ENCODE measurements around the gene TTYH2. TPM values are rescaled to one million over a fixed set of nuclear protein-coding genes. Genes with fewer than 3 reads are reported as not detected.

The TTYH2 gene
- total RNA-seq, 6 experiments from 2014 or later = 0.60 to 1.8 (median 1.3) TPM

DNA sequence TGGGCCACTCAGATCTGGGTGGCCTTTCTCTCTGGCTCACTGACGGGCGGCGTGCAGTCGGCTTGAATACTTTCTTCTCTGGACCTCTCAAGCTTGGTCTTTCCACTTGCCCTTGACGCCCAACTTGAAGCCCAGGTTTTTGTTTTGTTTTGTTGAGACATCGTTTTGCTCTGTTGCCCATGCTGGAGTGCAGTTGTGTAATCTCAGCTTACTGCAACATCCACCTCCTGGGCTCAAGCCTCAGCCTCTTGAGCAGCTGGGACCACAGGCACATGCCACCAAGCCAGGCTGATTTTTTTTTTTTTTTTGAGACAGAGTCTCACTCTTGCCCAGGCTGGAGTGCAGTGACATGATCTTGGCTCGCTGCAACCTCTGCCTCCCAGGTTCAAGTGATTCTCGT lies 89.9 kb downstream of the TTYH2 start:
- DNase-seq = no peak
- no peak for ATAC-seq
- H3K9me3 ChIP-seq = no peaks in the 10 kb centered on the region
- no peaks in the 10 kb centered on the region for H3K36me3 ChIP-seq
- no peak overlapping the region for H3K27ac ChIP-seq
- H3K27me3 ChIP-seq = no peaks in the 10 kb centered on the region
- no peaks in the 10 kb centered on the region for H3K4me1 ChIP-seq
- intact Hi-C loops (cut with DNase I) = loop anchor here in 1 of 2 donors (10.0 kb wide), 1 partner anchor 61 kb away; the partner anchor contains the start of genes BTBD17 and GPR142
- WGBS (ENCODE audit: insufficient coverage, low coverage, low lambda C conversion rate, missing lambda C conversion rate) = 77% methylated on average over 8 of the region's 8 CpGs
- H3K4me3 ChIP-seq = no peak overlapping the region
- TF ChIP-seq, protein P1, sequence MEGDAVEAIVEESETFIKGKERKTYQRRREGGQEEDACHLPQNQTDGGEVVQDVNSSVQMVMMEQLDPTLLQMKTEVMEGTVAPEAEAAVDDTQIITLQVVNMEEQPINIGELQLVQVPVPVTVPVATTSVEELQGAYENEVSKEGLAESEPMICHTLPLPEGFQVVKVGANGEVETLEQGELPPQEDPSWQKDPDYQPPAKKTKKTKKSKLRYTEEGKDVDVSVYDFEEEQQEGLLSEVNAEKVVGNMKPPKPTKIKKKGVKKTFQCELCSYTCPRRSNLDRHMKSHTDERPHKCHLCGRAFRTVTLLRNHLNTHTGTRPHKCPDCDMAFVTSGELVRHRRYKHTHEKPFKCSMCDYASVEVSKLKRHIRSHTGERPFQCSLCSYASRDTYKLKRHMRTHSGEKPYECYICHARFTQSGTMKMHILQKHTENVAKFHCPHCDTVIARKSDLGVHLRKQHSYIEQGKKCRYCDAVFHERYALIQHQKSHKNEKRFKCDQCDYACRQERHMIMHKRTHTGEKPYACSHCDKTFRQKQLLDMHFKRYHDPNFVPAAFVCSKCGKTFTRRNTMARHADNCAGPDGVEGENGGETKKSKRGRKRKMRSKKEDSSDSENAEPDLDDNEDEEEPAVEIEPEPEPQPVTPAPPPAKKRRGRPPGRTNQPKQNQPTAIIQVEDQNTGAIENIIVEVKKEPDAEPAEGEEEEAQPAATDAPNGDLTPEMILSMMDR (IDR thresholded peaks at IDR 0.05) = no peak
- TF ChIP-seq POLR2A (IDR thresholded peaks at IDR 0.05) = no peak

DNA sequence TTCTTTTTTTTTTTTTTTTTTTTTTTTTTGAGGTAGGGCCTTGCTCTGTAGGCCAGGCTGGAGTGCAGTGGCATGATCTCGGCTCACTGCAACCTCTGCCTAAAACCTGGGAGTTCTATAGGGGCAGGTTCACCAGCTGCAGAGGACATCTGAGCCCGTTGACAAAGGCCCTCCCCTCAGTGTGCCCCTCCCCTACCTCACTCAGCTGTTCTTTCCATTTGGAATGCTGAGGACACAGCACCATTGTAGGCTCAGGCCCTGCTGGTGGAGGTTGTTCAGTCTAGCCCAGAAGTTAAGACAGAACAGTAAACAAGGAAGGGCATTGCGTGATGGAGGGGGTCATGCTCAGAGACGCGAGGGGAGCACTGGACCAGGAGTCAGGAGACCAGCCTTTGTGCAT lies 90.8 kb downstream of the TTYH2 start:
- H3K36me3 ChIP-seq = no peaks in the 10 kb centered on the region
- H3K4me1 ChIP-seq = no peaks in the 10 kb centered on the region
- DNase-seq (no peak), ATAC-seq (no peak)
- WGBS (ENCODE audit: insufficient coverage, low coverage, low lambda C conversion rate, missing lambda C conversion rate) = 53% methylated on average over 4 of the region's 5 CpGs
- no peaks in the 10 kb centered on the region for H3K27me3 ChIP-seq
- H3K27ac ChIP-seq = no peak overlapping the region
- H3K4me3 ChIP-seq = no peak overlapping the region
- TF ChIP-seq POLR2A (IDR thresholded peaks at IDR 0.05) = no peak
- TF ChIP-seq, protein P1 (IDR thresholded peaks at IDR 0.05) = no peak
- no peaks in the 10 kb centered on the region for H3K9me3 ChIP-seq
- intact Hi-C loops (cut with DNase I) = loop anchor here in 1 of 2 donors (10.0 kb wide), 1 partner anchor 61 kb away; the partner anchor contains the start of genes BTBD17 and GPR142

DNA sequence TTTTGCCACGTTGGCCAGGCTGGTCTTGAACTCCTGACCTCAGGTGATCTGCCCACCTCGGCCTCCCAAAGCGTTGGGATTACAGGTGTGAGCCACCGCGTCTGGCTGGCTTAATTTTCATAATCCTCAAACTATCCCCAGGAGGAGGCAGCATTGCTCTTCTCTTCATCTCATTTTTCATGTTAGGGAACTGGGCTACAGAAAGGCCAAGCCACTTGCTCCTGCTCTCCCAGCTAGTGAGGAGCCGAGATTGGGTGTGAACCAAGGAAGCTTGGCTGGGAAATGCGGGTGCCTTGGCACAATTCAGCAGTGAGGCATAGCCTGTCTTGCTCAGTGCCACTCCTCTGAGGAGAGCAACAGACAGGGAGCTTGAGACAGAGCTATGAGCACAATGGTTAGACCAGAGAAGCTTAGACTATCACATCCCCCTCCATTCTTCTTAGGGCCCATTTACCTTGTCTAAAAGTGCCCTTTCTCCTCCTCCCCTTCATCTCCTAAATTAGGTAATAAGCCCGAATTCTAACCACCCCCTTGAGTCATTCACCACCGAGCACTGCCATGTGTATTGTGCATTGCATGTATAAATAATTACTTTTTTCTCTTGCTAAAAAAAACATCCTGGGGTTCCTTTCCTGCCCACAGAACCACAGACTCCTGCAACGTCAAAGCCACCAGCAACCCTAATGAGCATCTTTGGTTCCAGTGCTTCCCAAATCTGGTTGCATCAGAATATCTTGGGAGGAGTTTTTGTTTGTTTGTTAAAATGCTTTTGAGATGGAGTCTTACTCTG lies 92.7 kb downstream of the TTYH2 start:
- Histone ChIP-seq H3K4me3 (no peak overlapping the region), H3K9me3 (no peaks in the 10 kb centered on the region), H3K27me3 (no peaks in the 10 kb centered on the region), H3K27ac (no peak overlapping the region), H3K4me1 (no peaks in the 10 kb centered on the region), H3K36me3 (no peaks in the 10 kb centered on the region)
- ATAC-seq (no peak), DNase-seq (no peak)
- TF ChIP-seq POLR2A (IDR thresholded peaks at IDR 0.05) = no peak
- TF ChIP-seq, protein P1 (IDR thresholded peaks at IDR 0.05) = no peak
- intact Hi-C loops (cut with DNase I) = loop anchor here in 1 of 2 donors (10.0 kb wide), 1 partner anchor 59 kb away; the partner anchor contains the start of genes BTBD17 and GPR142
- 36% methylated on average over 9 of the region's 10 CpGs for WGBS (ENCODE audit: insufficient coverage, low coverage, low lambda C conversion rate, missing lambda C conversion rate)

DNA sequence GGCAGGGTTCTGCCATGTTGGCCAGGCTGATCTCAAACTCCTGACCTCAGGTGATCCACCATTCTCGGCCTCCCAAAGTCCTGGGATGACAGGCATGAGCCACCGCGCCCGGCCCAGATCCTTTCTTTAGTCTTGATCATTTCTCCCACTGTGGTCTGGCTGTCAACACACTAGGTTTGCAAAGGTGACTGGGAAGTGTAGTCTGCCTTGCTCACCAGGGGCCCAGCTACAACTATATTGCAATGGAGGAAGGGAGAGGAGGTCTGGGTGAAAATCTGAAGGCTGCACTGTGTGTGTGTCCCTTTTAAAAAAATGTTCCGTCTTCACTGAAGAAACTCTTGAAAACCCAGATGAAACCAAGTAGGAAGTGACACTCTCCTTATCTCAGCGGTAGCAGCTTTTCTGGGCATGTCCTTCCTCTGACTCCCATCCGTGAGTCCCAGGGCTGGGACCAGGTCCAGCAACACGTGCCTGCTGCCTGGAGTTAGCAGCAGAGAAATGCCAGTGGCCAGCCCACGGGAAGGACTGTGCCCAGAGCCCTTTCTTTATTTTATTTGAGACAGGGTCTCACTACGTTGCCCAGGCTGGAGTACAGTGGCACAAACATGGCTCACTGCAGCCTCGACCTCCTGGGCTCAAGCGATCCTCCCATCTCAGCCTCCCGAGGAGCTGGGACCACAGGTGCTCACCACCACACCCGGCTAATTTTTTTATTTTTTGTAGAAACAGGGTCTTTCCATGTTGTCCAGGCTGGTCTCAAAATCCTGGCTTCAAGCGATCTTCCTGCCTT lies 94.8 kb downstream of the TTYH2 start:
- Histone ChIP-seq H3K27ac (no peak overlapping the region), H3K4me3 (no peak overlapping the region), H3K27me3 (no peaks in the 10 kb centered on the region), H3K36me3 (no peaks in the 10 kb centered on the region), H3K9me3 (no peaks in the 10 kb centered on the region), H3K4me1 (no peaks in the 10 kb centered on the region)
- TF ChIP-seq, protein P1 (IDR thresholded peaks at IDR 0.05) = no peak
- TF ChIP-seq POLR2A (IDR thresholded peaks at IDR 0.05) = no peak
- intact Hi-C loops (cut with DNase I) = loop anchor here in 1 of 2 donors (10.0 kb wide), 1 partner anchor 57 kb away; the partner anchor contains the start of genes BTBD17 and GPR142
- peak in 1 of 3 donors; percentile 44 for DNase-seq
- 63% methylated on average over 12 of the region's 15 CpGs for WGBS (ENCODE audit: insufficient coverage, low coverage, low lambda C conversion rate, missing lambda C conversion rate)
- peak; percentile 65 to 84 (median 77) for ATAC-seq

Measured in right lobe of liver (tissue), 6 donors.